A549 (cell line): ENCODE measurements around the gene MED28. TPM values are rescaled to one million over a fixed set of nuclear protein-coding genes. Genes with fewer than 3 reads are reported as not detected.

Experiments
- ATAC-seq, 2 experiments: fragments of 200-7000 bp in 1 of 2; fragments of >200 bp in 1 of 2; cut with Nextera tagmentation in 1 of 2; cut with Tn5 transposase in 1 of 2; 3 replicates each; pipeline versions ENCODE4 v1.8.0 to v1.9.1; 2018 to 2020; ENCODE audit warnings: mild to moderate bottlenecking in 1 of 2, moderate library complexity in 1 of 2
- CTCF ChIA-PET: fragments of 300-600 bp; sonication (Branson Sonifier 250); formaldehyde crosslinking; extraction: SDS; loops from one replicate; lab custom pipeline; 2021; ENCODE audit warnings: antibody characterized with exemption, inconsistent platforms; lab: Yijun Ruan, JAX
- POLR2A ChIA-PET: fragments of 350-600 bp; formaldehyde crosslinking; extraction: SDS; loops from one replicate; lab custom pipeline; 2021; ENCODE audit warnings: antibody characterized with exemption, inconsistent platforms; lab: Yijun Ruan, JAX
- DNase-seq, 2 experiments: peaks; one replicate each; pipeline versions ENCODE4 v3.0.0 to v3.0.0-alpha.2; 2011 to 2016; ENCODE audit warnings: low read depth in 1 of 2, low spot score in 1 of 2
- FAIRE-seq: peaks from 2 replicates; lab custom pipeline; 2011; peaks lifted over from hg19 to GRCh38; lab: Jason Lieb, UNC
- H3K27ac ChIP-seq, 2 experiments: fragments of >200 bp; sonication (Bioruptor Twin); formaldehyde crosslinking; 3 replicates each; pipeline ENCODE4 v1.5.1; 2016 to 2017
- H3K4me1 ChIP-seq: fragments of >200 bp; sonication (Bioruptor Twin); formaldehyde crosslinking; 3 replicates; pipeline ENCODE4 v1.6.1; 2016
- H3K4me2 ChIP-seq: fragments of >200 bp; sonication (Bioruptor Twin); formaldehyde crosslinking; 3 replicates; pipeline ENCODE4 v1.6.1; 2016
- H3K4me3 ChIP-seq: fragments of >200 bp; sonication (Bioruptor Twin); formaldehyde crosslinking; 3 replicates; pipeline ENCODE4 v1.5.1; 2016
- H3K9me3 ChIP-seq: fragments of >200 bp; sonication (Bioruptor Twin); formaldehyde crosslinking; 3 replicates; pipeline ENCODE4 v1.6.1; 2016
- BCL3 ChIP-seq: fragments of >200 bp; sonication (Bioruptor Twin); formaldehyde crosslinking; IDR thresholded peaks from 3 replicates; pipeline ENCODE4 v1.6.1; 2016
- CBX2 ChIP-seq: fragments of 200-600 bp; sonication (generic); IDR thresholded peaks from 2 replicates; pipeline ENCODE4 v1.6.1; 2016; ENCODE audit warnings: low read depth, mild to moderate bottlenecking, borderline replicate concordance
- CBX8 ChIP-seq: fragments of 200-600 bp; sonication (generic); IDR thresholded peaks from 2 replicates; pipeline ENCODE4 v1.6.1; 2016
- CEBPB ChIP-seq, 2 experiments: fragments of >200 bp in 1 of 2; sonication (Bioruptor Twin) in 1 of 2; formaldehyde crosslinking in 1 of 2; IDR thresholded peaks; 2 replicates each; pipeline ENCODE4 v1.6.1; 2012 to 2016
- CHD2 ChIP-seq: fragments of 150-350 bp; IDR thresholded peaks from 2 replicates; pipeline ENCODE4 v1.6.1; 2014; ENCODE audit warnings: low read length; ENCODE audit not compliant: partially characterized antibody
- EHMT2 ChIP-seq: fragments of 200-600 bp; sonication (generic); IDR thresholded peaks from 2 replicates; pipeline ENCODE4 v1.6.1; 2016; ENCODE audit warnings: antibody characterized with exemption, low read depth, mild to moderate bottlenecking, moderate library complexity
- ESRRA ChIP-seq: fragments of 150-350 bp; IDR thresholded peaks from 2 replicates; pipeline ENCODE4 v1.6.1; 2014; ENCODE audit warnings: mild to moderate bottlenecking, low read length, borderline replicate concordance
- HEYL ChIP-seq: fragments of 250-450 bp; sonication (Bioruptor Pico); IDR thresholded peaks from 2 replicates; pipeline ENCODE4 v1.8.0; 2021; ENCODE audit warnings: mild to moderate bottlenecking, moderate library complexity
- HMGXB4 ChIP-seq: fragments of 250-450 bp; sonication (Bioruptor Pico); IDR thresholded peaks from 2 replicates; pipeline ENCODE4 v1.5.0; 2021; ENCODE audit warnings: mild to moderate bottlenecking, moderate library complexity, borderline replicate concordance
- HOXA7 ChIP-seq: fragments of 250-450 bp; sonication (Bioruptor Pico); IDR thresholded peaks from 2 replicates; pipeline ENCODE4 v1.5.0; 2020; ENCODE audit warnings: mild to moderate bottlenecking, moderate library complexity
- JUN ChIP-seq, 2 experiments: fragments of >200 bp; sonication (Bioruptor Twin); formaldehyde crosslinking; IDR thresholded peaks; 2 replicates in 1 of 2; 3 replicates in 1 of 2; pipeline ENCODE4 v1.6.1; 2016 to 2017
- JUNB ChIP-seq: fragments of >200 bp; sonication (Bioruptor Twin); formaldehyde crosslinking; IDR thresholded peaks from 2 replicates; pipeline ENCODE4 v1.6.1; 2016
- KDM1A ChIP-seq: fragments of 200-600 bp; sonication (generic); IDR thresholded peaks from 2 replicates; pipeline ENCODE4 v1.6.1; 2016; ENCODE audit warnings: low read depth, mild to moderate bottlenecking
- KDM5A ChIP-seq: fragments of 200-600 bp; sonication (generic); IDR thresholded peaks from 2 replicates; pipeline ENCODE4 v1.6.1; 2016; ENCODE audit warnings: antibody characterized with exemption, mild to moderate bottlenecking
- MAFK ChIP-seq: fragments of 450-650 bp; IDR thresholded peaks from 2 replicates; pipeline ENCODE4 v1.6.1; 2014; ENCODE audit not compliant: partially characterized antibody
- NFE2L2 ChIP-seq: fragments of 150-350 bp; conservative IDR thresholded peaks from 2 replicates; pipeline ENCODE4 v1.6.1; 2014; ENCODE audit warnings: low read length
- PBX3 ChIP-seq: IDR thresholded peaks from 2 replicates; pipeline ENCODE4 v1.6.1; 2012
- PHF8 ChIP-seq: fragments of 200-600 bp; sonication (generic); IDR thresholded peaks from 2 replicates; pipeline ENCODE4 v1.6.1; 2016; ENCODE audit warnings: low read depth, mild to moderate bottlenecking, antibody characterized with exemption, moderate library complexity, borderline replicate concordance
- POLR2A ChIP-seq: IDR thresholded peaks from 2 replicates; pipeline ENCODE4 v1.6.1; 2012; ENCODE audit warnings: mild to moderate bottlenecking, low read length
- POLR2AphosphoS2 ChIP-seq: conservative IDR thresholded peaks from 2 replicates; pipeline ENCODE4 v1.6.1; 2012; ENCODE audit warnings: low read length, improper control_type of control experiment, inconsistent platforms
- RARB ChIP-seq: fragments of 250-450 bp; sonication (Bioruptor Pico); IDR thresholded peaks from 2 replicates; pipeline ENCODE4 v1.8.0; 2021; ENCODE audit warnings: mild to moderate bottlenecking, moderate library complexity
- RNF2 ChIP-seq: fragments of 200-600 bp; sonication (generic); IDR thresholded peaks from 2 replicates; pipeline ENCODE4 v1.6.1; 2016; ENCODE audit warnings: low read depth, mild to moderate bottlenecking, antibody characterized with exemption, moderate library complexity, borderline replicate concordance
- SMC3 ChIP-seq: fragments of >200 bp; sonication (Bioruptor Twin); formaldehyde crosslinking; IDR thresholded peaks from 3 replicates; pipeline ENCODE4 v1.6.1; 2018; ENCODE audit warnings: inconsistent platforms
- TP53 ChIP-seq: fragments of 250-450 bp; sonication (Bioruptor Pico); IDR thresholded peaks from 2 replicates; pipeline ENCODE4 v1.5.0; 2021; ENCODE audit warnings: mild to moderate bottlenecking, moderate library complexity
- USF2 ChIP-seq: fragments of 450-650 bp; IDR thresholded peaks from 2 replicates; pipeline ENCODE4 v1.6.1; 2014; ENCODE audit warnings: antibody characterized with exemption
- ZC3H11A ChIP-seq: fragments of 450-650 bp; IDR thresholded peaks from 2 replicates; pipeline ENCODE4 v1.6.1; 2014; ENCODE audit warnings: antibody characterized with exemption, mild to moderate bottlenecking
- ZSCAN20 ChIP-seq: fragments of 250-450 bp; sonication (Bioruptor Pico); IDR thresholded peaks from 2 replicates; pipeline ENCODE4 v1.8.0; 2022; ENCODE audit warnings: mild to moderate bottlenecking, moderate library complexity
- WGBS: methylation state at CpG from one replicate; pipeline ENCODE4 v1.1.6; 2017; ENCODE audit errors: missing lambda C conversion rate; 5-methylcytosine and 5-hydroxymethylcytosine counted together
- polyA plus RNA-seq, 4 experiments: library from polyadenylated mRNA; depleted of rRNA in 3 of 4; stranded (reverse); fragments of >200 nt; fragmentation: RNase III in 1 of 4; extraction: RNeasy Plus Mini Kit Qiagen cat#74134 plus additional on column Dnase treatment in 1 of 4; gene quantifications; 2 replicates in 3 of 4; 3 replicates in 1 of 4; pipeline ENCODE4 v1.2.3, GENCODE V29; 2011 to 2017
- TF ChIP-seq, protein P1 (sequence below): fragments of 250-450 bp; sonication (Bioruptor Pico); IDR thresholded peaks from 2 replicates; pipeline ENCODE4 v1.5.0; 2020; ENCODE audit warnings: low read depth, mild to moderate bottlenecking, moderate library complexity
- TF ChIP-seq, protein P2 (sequence below): IDR thresholded peaks from 2 replicates; pipeline ENCODE4 v1.6.1; 2012; ENCODE audit warnings: low read depth, borderline replicate concordance

Gene MED28
- polyA plus RNA-seq, 2 of the 4 experiments (the other 2 are of a cell fraction) = 15.5 to 30.8 TPM

DNA sequence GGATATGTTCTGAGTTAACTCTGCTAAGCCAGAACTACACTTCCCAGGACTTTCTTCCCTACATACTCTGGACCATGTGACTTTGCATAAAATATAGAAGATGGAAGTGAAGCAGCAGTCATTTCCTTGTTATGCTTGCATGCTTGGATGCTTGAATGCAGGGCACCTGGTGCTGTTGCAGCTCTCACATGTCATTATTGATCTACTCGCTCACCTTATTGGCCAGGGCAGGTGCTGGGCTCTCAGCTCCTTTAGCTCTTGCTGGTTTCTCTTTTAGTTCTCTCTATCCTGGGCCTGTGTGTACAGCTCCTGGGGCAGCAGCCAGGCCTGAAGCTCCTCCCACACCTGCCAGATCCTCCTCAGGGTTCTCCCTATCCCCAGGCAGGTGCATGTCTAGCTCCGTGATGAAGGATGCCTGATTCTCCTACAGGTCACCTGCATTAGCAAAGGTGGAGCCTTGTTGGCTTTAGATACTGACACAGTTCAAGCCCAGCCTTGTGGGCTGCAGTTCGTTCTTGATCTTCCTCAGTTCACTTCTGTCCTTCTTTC lies 53.3 kb downstream of the MED28 start:
- TF ChIP-seq EHMT2 (no peak), CBX8 (no peak), USF2 (no peak), MAFK (no peak), NFE2L2 (no peak), RNF2 (no peak), HEYL (CRISPR knock-in tag) (no peak), POLR2A (no peak), KDM5A (no peak), ESRRA (no peak), RARB (CRISPR knock-in tag) (no peak), CEBPB (IDR thresholded peaks at IDR 0.05) (no peak), PBX3 (no peak), KDM1A (no peak), POLR2AphosphoS2 (no peak), CHD2 (no peak)
- TF ChIP-seq, protein P1, sequence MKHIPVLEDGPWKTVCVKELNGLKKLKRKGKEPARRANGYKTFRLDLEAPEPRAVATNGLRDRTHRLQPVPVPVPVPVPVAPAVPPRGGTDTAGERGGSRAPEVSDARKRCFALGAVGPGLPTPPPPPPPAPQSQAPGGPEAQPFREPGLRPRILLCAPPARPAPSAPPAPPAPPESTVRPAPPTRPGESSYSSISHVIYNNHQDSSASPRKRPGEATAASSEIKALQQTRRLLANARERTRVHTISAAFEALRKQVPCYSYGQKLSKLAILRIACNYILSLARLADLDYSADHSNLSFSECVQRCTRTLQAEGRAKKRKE (CRISPR knock-in tag) = no peak
- TF ChIP-seq, protein P2, sequence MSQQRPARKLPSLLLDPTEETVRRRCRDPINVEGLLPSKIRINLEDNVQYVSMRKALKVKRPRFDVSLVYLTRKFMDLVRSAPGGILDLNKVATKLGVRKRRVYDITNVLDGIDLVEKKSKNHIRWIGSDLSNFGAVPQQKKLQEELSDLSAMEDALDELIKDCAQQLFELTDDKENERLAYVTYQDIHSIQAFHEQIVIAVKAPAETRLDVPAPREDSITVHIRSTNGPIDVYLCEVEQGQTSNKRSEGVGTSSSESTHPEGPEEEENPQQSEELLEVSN = no peak
- TF ChIP-seq, all 56 proteins: peak for 0
- ATAC-seq = no peak
- no peak overlapping the region for H3K27ac ChIP-seq

GRCh38 chr4:17670423-17670822 lies 56.0 kb downstream of the MED28 start:
- POLR2A ChIA-PET = no interaction called here

More for the DNA sequence above, 53.3 kb downstream of the MED28 start:
- CTCF ChIA-PET = no interaction called here
- DNase-seq (no peak), FAIRE-seq (no peak)
- Histone ChIP-seq H3K4me3 (no peak overlapping the region), H3K4me1 (no peaks in the 10 kb centered on the region), H3K4me2 (no peak overlapping the region), H3K9me3 (no peaks in the 10 kb centered on the region)
- 49% methylated on average over 3 of the region's 3 CpGs for WGBS
- POLR2A ChIA-PET = no interaction called here

GRCh38 chr4:17680559-17681280 lies 66.3 kb downstream of the MED28 start:
- ChIA-PET CTCF (no interaction called here), POLR2A (no interaction called here)
- ATAC-seq = no peak
- Histone ChIP-seq H3K9me3 (no peaks in the 10 kb centered on the region), H3K4me3 (no peak overlapping the region), H3K4me2 (no peak overlapping the region), H3K27ac (no peak overlapping the region), H3K4me1 (no peaks in the 10 kb centered on the region)
- 26% methylated on average over 5 of the region's 5 CpGs for WGBS
- no peak for FAIRE-seq
- DNase-seq = no peak
- TF ChIP-seq ZC3H11A = no peak
- no peak for TF ChIP-seq HMGXB4 (CRISPR knock-in tag)
- no peak for TF ChIP-seq BCL3
- TF ChIP-seq CBX2 = no peak
- no peak for TF ChIP-seq POLR2A
- TF ChIP-seq TP53 = no peak
- TF ChIP-seq JUN (IDR thresholded peaks at IDR 0.05) = no peak
- TF ChIP-seq USF2 = no peak
- TF ChIP-seq PHF8 = no peak
- TF ChIP-seq SMC3 = no peak
- TF ChIP-seq HOXA7 (CRISPR knock-in tag) = no peak

More at GRCh38 chr4:17670423-17670822, 56.0 kb downstream of the MED28 start:
- no peaks in the 10 kb centered on the region for H3K9me3 ChIP-seq
- FAIRE-seq (no peak), ATAC-seq (no peak), DNase-seq (no peak)
- H3K4me3 ChIP-seq = no peak overlapping the region
- CTCF ChIA-PET = interaction anchor here (1.3 kb wide), 1 partner anchor 34 kb away, joined by 3 read pairs; no protein-coding TSS in a partner anchor
- no peak overlapping the region for H3K27ac ChIP-seq
- H3K4me1 ChIP-seq = no peaks in the 10 kb centered on the region
- TF ChIP-seq JUNB = no peak
- TF ChIP-seq ZSCAN20 (CRISPR knock-in tag) = no peak
- H3K4me2 ChIP-seq = no peak overlapping the region
